ENCODE data around the gene RETN. TPM values are rescaled to one million over a fixed set of nuclear protein-coding genes. Genes with fewer than 3 reads are reported as not detected.
"Not testable (repeated sequence)": the region's sequence is repeated elsewhere in the genome, so short reads cannot be mapped to it uniquely, and the experiment has no call there.

RETN gene
- total RNA-seq, 6 experiments from 2014 or later, result 0.63 to 2.4 TPM; not detected in 4

DNA sequence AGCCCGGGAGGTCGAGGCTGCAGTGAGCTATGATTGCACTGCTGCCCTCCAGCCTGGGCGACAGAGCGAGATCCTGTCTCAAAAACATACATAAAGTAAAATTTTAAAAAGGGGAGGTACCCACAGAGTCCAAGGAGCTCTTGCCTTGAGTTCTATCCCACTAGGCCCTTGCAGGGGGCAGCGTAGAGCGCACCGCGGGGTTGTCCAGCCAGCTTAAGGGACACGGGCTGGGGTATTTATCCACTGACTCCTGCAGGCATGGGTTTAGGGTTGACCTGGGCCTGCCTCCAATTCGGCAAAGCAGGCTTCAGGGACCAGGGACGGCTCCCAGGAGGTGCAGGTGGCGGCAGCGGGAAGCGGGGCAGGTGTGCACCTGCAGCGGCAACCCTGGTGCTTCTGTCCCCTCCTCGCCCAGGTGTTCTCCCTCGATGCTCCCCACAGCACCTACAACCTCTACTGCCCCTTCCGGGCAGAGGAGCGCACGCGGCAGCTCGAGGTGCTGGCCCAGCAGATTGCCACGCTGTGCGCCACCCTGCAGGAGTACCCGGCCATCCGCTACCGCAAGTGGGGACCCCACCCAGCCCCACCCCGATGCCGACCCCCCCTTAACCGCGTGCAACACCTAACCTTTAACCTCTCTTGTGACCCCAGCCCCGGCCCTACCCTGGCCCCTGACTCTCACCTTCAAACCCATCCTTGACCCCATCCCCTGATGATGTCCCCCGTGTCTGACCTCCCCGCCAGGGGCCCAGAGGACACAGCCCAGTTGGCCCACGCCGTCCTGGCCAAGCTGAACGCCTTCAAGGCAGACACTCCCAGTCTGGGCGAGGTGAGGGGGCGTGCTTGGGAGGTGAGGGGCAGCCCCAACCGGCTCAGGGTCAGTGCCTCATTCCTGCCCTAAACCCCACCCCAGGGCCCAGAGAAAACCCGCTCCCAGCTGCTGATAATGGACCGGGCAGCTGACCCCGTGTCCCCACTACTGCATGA lies 27.3 kb upstream of the RETN start:
- TF ChIP-seq CTCF (IDR thresholded peaks at IDR 0.05), result no peak
- no peak for TF ChIP-seq POLR2A (IDR thresholded peaks at IDR 0.05)
- H3K4me1 ChIP-seq, result peaks cover 0 to 4% (median 0%) of the 10 kb centered on the region in 4 donors
- DNase-seq (no peak), ATAC-seq (no peak)
- no peaks in the 10 kb centered on the region for H3K9me3 ChIP-seq
- no peak overlapping the region for H3K27ac ChIP-seq
- intact Hi-C loops (cut with DNase I), result no loop called here
- WGBS (ENCODE audit: insufficient coverage, low coverage, low lambda C conversion rate, missing lambda C conversion rate), result 93% methylated on average over 21 of the region's 43 CpGs
- H3K27me3 ChIP-seq, result no peaks in the 10 kb centered on the region
- no peaks in the 10 kb centered on the region for H3K36me3 ChIP-seq
- H3K4me3 ChIP-seq, result no peak overlapping the region

DNA sequence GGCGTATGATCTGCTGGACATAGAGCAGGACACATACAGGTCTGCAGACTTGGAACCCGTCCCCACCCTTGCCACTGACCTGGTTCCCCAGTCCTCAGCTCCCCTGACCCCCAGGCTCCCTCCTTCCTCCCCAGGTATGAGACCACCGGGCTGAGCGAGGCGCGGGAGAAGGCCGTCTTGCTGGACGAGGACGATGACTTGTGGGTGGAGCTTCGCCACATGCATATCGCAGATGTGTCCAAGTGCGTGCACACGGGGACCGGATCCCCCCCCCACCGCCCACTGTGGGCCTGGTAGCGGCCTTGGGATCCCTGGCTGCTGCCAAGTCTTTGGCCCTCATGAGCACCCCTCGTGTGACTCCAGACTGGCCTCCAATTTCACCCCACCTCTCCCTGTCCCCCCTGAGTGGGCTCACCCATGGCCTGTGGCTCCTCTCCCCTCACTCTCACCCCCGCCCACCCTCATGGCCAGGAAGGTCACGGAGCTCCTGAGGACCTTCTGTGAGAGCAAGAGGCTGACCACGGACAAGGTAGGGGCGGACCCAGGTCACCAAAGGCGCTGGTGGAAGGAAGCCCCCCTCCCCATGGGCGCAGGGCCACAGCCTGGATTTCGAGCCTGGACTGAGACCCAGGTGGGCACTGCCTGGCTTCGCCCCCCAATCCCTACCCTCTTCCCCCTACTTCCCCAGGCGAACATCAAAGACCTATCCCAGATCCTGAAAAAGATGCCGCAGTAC lies 26.4 kb upstream of the RETN start:
- Histone ChIP-seq H3K27me3 (no peaks in the 10 kb centered on the region), H3K36me3 (no peaks in the 10 kb centered on the region), H3K4me1 (peaks cover 0 to 4% (median 0%) of the 10 kb centered on the region in 4 donors), H3K4me3 (no peak overlapping the region), H3K9me3 (no peaks in the 10 kb centered on the region), H3K27ac (no peak overlapping the region)
- TF ChIP-seq CTCF (IDR thresholded peaks at IDR 0.05), result no peak
- no peak for TF ChIP-seq POLR2A (IDR thresholded peaks at IDR 0.05)
- intact Hi-C loops (cut with DNase I), result no loop called here
- 87% methylated on average over 3 of the region's 27 CpGs for WGBS (ENCODE audit: insufficient coverage, low coverage, low lambda C conversion rate, missing lambda C conversion rate)
- ATAC-seq (no peak), DNase-seq (peak in 1 of 3 donors; percentile 45)

DNA sequence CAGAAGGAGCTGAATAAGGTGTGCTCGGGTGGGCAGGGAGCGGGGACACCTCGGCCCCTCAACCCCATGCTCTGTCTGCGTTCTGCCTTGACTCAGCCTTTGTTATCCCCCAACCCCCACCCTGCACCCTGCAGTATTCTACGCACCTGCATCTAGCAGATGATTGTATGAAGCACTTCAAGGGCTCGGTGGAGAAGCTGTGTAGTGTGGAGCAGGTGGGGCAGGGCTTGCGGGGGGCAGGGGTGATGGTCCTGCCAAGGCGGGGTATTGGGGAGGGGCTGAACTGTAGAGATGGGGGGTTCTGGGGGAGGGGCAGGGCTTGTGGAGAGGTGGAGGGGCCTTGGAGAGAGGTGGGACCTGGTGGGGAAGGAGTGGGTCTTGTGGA lies 25.8 kb upstream of the RETN start:
- no peaks in the 10 kb centered on the region for H3K4me1 ChIP-seq
- intact Hi-C loops (cut with DNase I), result no loop called here
- H3K4me3 ChIP-seq, result no peak overlapping the region
- H3K9me3 ChIP-seq, result no peaks in the 10 kb centered on the region
- no peaks in the 10 kb centered on the region for H3K36me3 ChIP-seq
- DNase-seq (no peak), ATAC-seq (no peak)
- no peak for TF ChIP-seq CTCF (IDR thresholded peaks at IDR 0.05)
- TF ChIP-seq POLR2A (IDR thresholded peaks at IDR 0.05), result no peak
- 96% methylated on average over 8 of the region's 8 CpGs for WGBS (ENCODE audit: insufficient coverage, low coverage, low lambda C conversion rate, missing lambda C conversion rate)
- H3K27me3 ChIP-seq, result no peaks in the 10 kb centered on the region
- H3K27ac ChIP-seq, result no peak overlapping the region

GRCh38 chr19:7643629-7644549 lies 25.0 kb upstream of the RETN start:
- H3K27ac ChIP-seq; H3K9me3 ChIP-seq; intact Hi-C loops (cut with DNase I); H3K36me3 ChIP-seq; ATAC-seq; H3K4me3 ChIP-seq; H3K27me3 ChIP-seq; H3K4me1 ChIP-seq: not testable (repeated sequence)
- 52% methylated on average over 10 of the region's 10 CpGs for WGBS (ENCODE audit: insufficient coverage, low coverage, low lambda C conversion rate, missing lambda C conversion rate)
- DNase-seq, result peak in 1 of 3 donors; percentile 49
